Endothelial cell of umbilical vein (primary cell): ENCODE results near the gene MYO9B. TPM values are rescaled to one million over a fixed set of nuclear protein-coding genes. Genes with fewer than 3 reads are reported as not detected.

Source experiments
- BruUV-seq: library from RNA; stranded (reverse); fragments of 400-500 nt; replicated peaks from 2 replicates; lab custom pipeline; 2021; lab: Mats Ljungman, UMichigan
- CTCF ChIA-PET: fragments of 300-600, 350-600 bp; sonication (Branson Sonifier 250); formaldehyde crosslinking; loops from one replicate; lab custom pipeline; 2021; ENCODE audit warnings: antibody characterized with exemption, inconsistent platforms; lab: Charles Lee
- POLR2A ChIA-PET: fragments of 300-600, 350-600 bp; sonication (Branson Sonifier 250); formaldehyde crosslinking; loops from one replicate; lab custom pipeline; 2021; ENCODE audit warnings: antibody characterized with exemption, inconsistent platforms; lab: Charles Lee
- DNase-seq: peaks from one replicate; pipeline ENCODE4 v3.0.0-alpha.2; 2011; ENCODE audit warnings: low read depth, low spot score
- FAIRE-seq: peaks from 2 replicates; lab custom pipeline; 2011; peaks lifted over from hg19 to GRCh38; lab: Jason Lieb, UNC
- H2AFZ ChIP-seq: 2 replicates; pipeline ENCODE4 v1.6.0; 2012; ENCODE audit warnings: low read depth, low read length, control low read depth, inconsistent platforms
- H3K27ac ChIP-seq: 2 replicates; pipeline ENCODE4 v1.5.1; 2011; ENCODE audit warnings: low read depth, mild to moderate bottlenecking, control low read depth, low read length, moderate library complexity; ENCODE audit not compliant: insufficient read depth
- H3K27me3 ChIP-seq, 2 experiments: 2 replicates each; pipeline versions ENCODE4 v1.6.0 to v1.6.1; 2011; ENCODE audit warnings: low read length in 2 of 2, mixed read lengths in 1 of 2; ENCODE audit not compliant: control insufficient read depth in 2 of 2, insufficient read depth in 2 of 2
- H3K36me3 ChIP-seq, 2 experiments: 2 replicates in 1 of 2; 3 replicates in 1 of 2; pipeline ENCODE4 v1.5.1; 2011; ENCODE audit warnings: low read length in 2 of 2, mild to moderate bottlenecking in 1 of 2, moderate library complexity in 1 of 2; ENCODE audit not compliant: control insufficient read depth in 2 of 2, insufficient read depth in 2 of 2; ENCODE audit errors: extremely low read depth in 1 of 2
- H3K4me1 ChIP-seq: 3 replicates; pipeline ENCODE4 v1.5.1; 2011; ENCODE audit warnings: mild to moderate bottlenecking, low read length; ENCODE audit not compliant: control insufficient read depth, insufficient read depth; ENCODE audit errors: extremely low read depth
- H3K4me2 ChIP-seq: 2 replicates; pipeline ENCODE4 v1.6.1; 2011; ENCODE audit warnings: low read length, control low read depth, mixed read lengths; ENCODE audit not compliant: insufficient read depth
- H3K4me3 ChIP-seq, 3 experiments: fragments of 200-600 bp in 1 of 3; sonication (generic), shearing (Covaris generic) in 1 of 3; replicated peaks in 1 of 3; 2 replicates each; pipeline ENCODE4 v1.5.1; 2011 to 2016; ENCODE audit warnings: control low read depth in 3 of 3, low read length in 3 of 3, mild to moderate bottlenecking in 2 of 3, inconsistent platforms in 1 of 3, low read depth in 1 of 3, moderate library complexity in 1 of 3; ENCODE audit not compliant: insufficient read depth in 1 of 3
- H3K79me2 ChIP-seq: 2 replicates; pipeline ENCODE4 v1.6.0; 2012; ENCODE audit warnings: low read length, inconsistent platforms; ENCODE audit not compliant: control insufficient read depth, insufficient read depth
- H3K9ac ChIP-seq: replicated peaks from 2 replicates; pipeline ENCODE3; 2011; ENCODE audit warnings: low read length, control low read depth; ENCODE audit not compliant: insufficient read depth; ENCODE audit errors: extremely low read depth
- H3K9me1 ChIP-seq: replicated peaks from 3 replicates; pipeline ENCODE4 v1.6.0; 2011; ENCODE audit warnings: mild to moderate bottlenecking, low read length; ENCODE audit not compliant: control insufficient read depth, insufficient read depth; ENCODE audit errors: extremely low read depth
- H3K9me3 ChIP-seq: replicated peaks from 2 replicates; pipeline ENCODE4 v1.5.1; 2012; ENCODE audit warnings: low read length, inconsistent platforms; ENCODE audit not compliant: control insufficient read depth, insufficient read depth
- H4K20me1 ChIP-seq: replicated peaks from 2 replicates; pipeline ENCODE3; 2011; ENCODE audit warnings: mild to moderate bottlenecking, low read length; ENCODE audit not compliant: control insufficient read depth, insufficient read depth; ENCODE audit errors: extremely low read depth
- CTCF ChIP-seq, 2 donors: IDR thresholded peaks; 1 replicate in 1 of 2; 2 replicates in 1 of 2; pipeline ENCODE4 v1.5.1; 2011; ENCODE audit warnings: low read length in 2 of 2, mild to moderate bottlenecking in 2 of 2, moderate library complexity in 2 of 2, control low read depth in 1 of 2, inconsistent platforms in 1 of 2, low read depth in 1 of 2; ENCODE audit not compliant: insufficient read depth in 1 of 2; ENCODE audit errors: extremely low read depth in 1 of 2
- FOS ChIP-seq: IDR thresholded peaks from 2 replicates; pipeline ENCODE4 v1.6.1; 2011; ENCODE audit warnings: mild to moderate bottlenecking, low read length, moderate library complexity, borderline replicate concordance; ENCODE audit not compliant: insufficient read depth
- GATA2 ChIP-seq: IDR thresholded peaks from 2 replicates; pipeline ENCODE4 v1.7.0; 2011; ENCODE audit warnings: low read depth, mild to moderate bottlenecking, moderate library complexity, mixed read lengths, low read length; ENCODE audit not compliant: insufficient read length, insufficient read depth
- JUN ChIP-seq: IDR thresholded peaks from 2 replicates; pipeline ENCODE4 v1.6.1; 2011; ENCODE audit warnings: borderline replicate concordance, low read depth; ENCODE audit not compliant: insufficient read length, insufficient read depth
- MAX ChIP-seq: IDR thresholded peaks from 2 replicates; pipeline ENCODE4 v1.6.1; 2011; ENCODE audit not compliant: insufficient read depth, insufficient read length
- MYC ChIP-seq: IDR thresholded peaks from one replicate; pipeline ENCODE4 v1.6.1; 2011; ENCODE audit warnings: mild to moderate bottlenecking, low read depth, low read length
- dilution Hi-C: fragments of 300-500 bp; cut with MboI; formaldehyde crosslinking; loops from one replicate; pipeline ENCODE4 v1.15.0; 2019; ENCODE audit warnings: low sequenced_read_pairs; ENCODE audit not compliant: extremely low pct_ligation_motif_present
- intact Hi-C: fragments of 100-400 bp; cut with micrococcal nuclease; formaldehyde crosslinking; loops from one replicate; pipeline ENCODE4 v1.10.0; 2022
- polyA plus RNA-seq, 4 experiments: library from polyadenylated mRNA; depleted of rRNA in 3 of 4; stranded (reverse) in 3 of 4; unstranded in 1 of 4; fragments of >200 nt; gene quantifications; 2 replicates each; pipeline versions ENCODE4 v1.2.1 to v1.2.3, GENCODE V29; 2011 to 2012; ENCODE audit warnings: missing spikeins in 1 of 4
- total RNA-seq: library from RNA; stranded (reverse); gene quantifications from 2 replicates; pipeline ENCODE4 v1.2.3, GENCODE V29; 2021

The MYO9B gene
- total and polyA plus RNA-seq, 2 donors (not counting 3 experiments of a cell fraction or from before 2014, with no cell fraction given), result 64.4 to 119 TPM

GRCh38 chr19:17240062-17240752 lies 164.6 kb downstream of the MYO9B start:
- CTCF ChIA-PET, result interaction anchor here (0.5 to 1.6 kb wide), 2 partner anchors 16 to 53 kb away, joined by 4 to 6 read pairs; no protein-coding TSS in a partner anchor

More at GRCh38 chr19:17240062-17240752, 164.6 kb downstream of the MYO9B start:
- intact Hi-C loops, result no loop called here
- H4K20me1 ChIP-seq, result no peaks in the 10 kb centered on the region
- no TSS peak for BruUV-seq
- no peak overlapping the region for H3K9ac ChIP-seq
- H2AFZ ChIP-seq, result no peak overlapping the region
- no peak for DNase-seq
- dilution Hi-C loops, result no loop called here
- no peak overlapping the region for H3K4me3 ChIP-seq
- H3K9me1 ChIP-seq, result no peaks in the 10 kb centered on the region
- H3K27me3 ChIP-seq, result no peaks in the 10 kb centered on the region
- H3K79me2 ChIP-seq, result peaks cover 30% of the 10 kb centered on the region
- peaks cover 12% of the 10 kb centered on the region for H3K4me1 ChIP-seq
- POLR2A ChIA-PET, result no interaction called here
- no peak overlapping the region for H3K27ac ChIP-seq
- H3K36me3 ChIP-seq, result peaks cover 0 to 4% of the 10 kb centered on the region in 2 experiments
- FAIRE-seq, result no peak
- no peak overlapping the region for H3K4me2 ChIP-seq
- no peaks in the 10 kb centered on the region for H3K9me3 ChIP-seq
- TF ChIP-seq JUN (no peak), GATA2 (no peak), MYC (no peak), FOS (no peak), MAX (no peak), CTCF (IDR thresholded peaks at IDR 0.05; ENCODE audit: extremely low read depth in 1 of 2, insufficient read depth in 1 of 2, low read depth in 1 of 2, low read length in 2 of 2) (no peak)
